IMR-90 (cell line): ENCODE measurements around the gene ATP5ME. TPM values are rescaled to one million over a fixed set of nuclear protein-coding genes. Genes with fewer than 3 reads are reported as not detected.

Source experiments
- ATAC-seq: fragments of 200-7000 bp; cut with Tn5 transposase; 2 replicates; pipeline ENCODE4 v1.9.1; 2020; ENCODE audit warnings: low read depth, mild to moderate bottlenecking, moderate library complexity
- BruUV-seq: library from RNA; stranded (reverse); fragments of 400-500 nt; replicated peaks from 2 replicates; lab custom pipeline; 2021; lab: Mats Ljungman, UMichigan
- CTCF ChIA-PET: fragments of 300-600 bp; formaldehyde crosslinking; extraction: SDS; loops from one replicate; lab custom pipeline; 2021; ENCODE audit warnings: antibody characterized with exemption; lab: Yijun Ruan, JAX
- POLR2A ChIA-PET: fragments of 300-600 bp; sonication (Branson Sonifier 250); formaldehyde crosslinking; loops from one replicate; lab custom pipeline; 2022; ENCODE audit warnings: antibody characterized with exemption; ENCODE audit not compliant: unreplicated experiment; lab: Charles Lee
- DNase-seq: peaks from one replicate; pipeline ENCODE4 v3.0.0; 2013
- H2AFZ ChIP-seq: replicated peaks from 2 replicates; pipeline ENCODE3; 2013; ENCODE audit warnings: low read length, mild to moderate bottlenecking; ENCODE audit not compliant: poor library complexity
- H2AK5ac ChIP-seq: 2 replicates; pipeline ENCODE4 v1.6.1; 2013; ENCODE audit warnings: low read depth, low read length, inconsistent platforms
- H2AK9ac ChIP-seq: replicated peaks from 2 replicates; pipeline ENCODE3; 2013; ENCODE audit warnings: mild to moderate bottlenecking, low read depth, low read length, moderate library complexity; ENCODE audit not compliant: poor library complexity
- H2BK120ac ChIP-seq: 2 replicates; pipeline ENCODE4 v1.6.1; 2013; ENCODE audit warnings: low read depth, low read length, inconsistent platforms
- H2BK15ac ChIP-seq: 3 replicates; pipeline ENCODE4 v1.6.1; 2013; ENCODE audit warnings: low read depth, low read length, inconsistent platforms
- H2BK20ac ChIP-seq: 2 replicates; pipeline ENCODE4 v1.6.1; 2013; ENCODE audit warnings: low read depth, mild to moderate bottlenecking, inconsistent platforms, low read length, moderate library complexity
- H2BK5ac ChIP-seq: 2 replicates; pipeline ENCODE4 v1.6.1; 2013; ENCODE audit warnings: mild to moderate bottlenecking, low read depth, low read length, inconsistent platforms; ENCODE audit not compliant: poor library complexity, severe bottlenecking
- H3K14ac ChIP-seq: replicated peaks from 2 replicates; pipeline ENCODE4 v1.6.1; 2013; ENCODE audit warnings: low read depth, low read length, inconsistent platforms
- H3K18ac ChIP-seq: 2 replicates; pipeline ENCODE4 v1.6.1; 2013; ENCODE audit warnings: low read depth, low read length, control low read depth
- H3K23ac ChIP-seq: 2 replicates; pipeline ENCODE4 v1.6.1; 2013; ENCODE audit warnings: low read depth, low read length, inconsistent platforms
- H3K27ac ChIP-seq: 2 replicates; pipeline ENCODE4 v1.5.1; 2013; ENCODE audit warnings: mild to moderate bottlenecking, control low read depth, low read length; ENCODE audit not compliant: insufficient read depth
- H3K27me3 ChIP-seq: 2 replicates; pipeline ENCODE4 v1.6.1; 2013; ENCODE audit warnings: low read length; ENCODE audit not compliant: control insufficient read depth, insufficient read depth
- H3K36me3 ChIP-seq: 2 replicates; pipeline ENCODE4 v1.6.1; 2013; ENCODE audit warnings: low read length, mixed read lengths; ENCODE audit not compliant: control insufficient read depth, insufficient read depth
- H3K4ac ChIP-seq: 2 replicates; pipeline ENCODE4 v1.6.1; 2013; ENCODE audit warnings: low read depth, low read length, inconsistent platforms
- H3K4me1 ChIP-seq: 2 replicates; pipeline ENCODE4 v1.6.1; 2013; ENCODE audit warnings: low read length, mixed read lengths; ENCODE audit not compliant: control insufficient read depth, insufficient read depth
- H3K4me2 ChIP-seq: 2 replicates; pipeline ENCODE4 v1.6.1; 2013; ENCODE audit warnings: low read depth, mild to moderate bottlenecking, control low read depth, low read length, moderate library complexity
- H3K4me3 ChIP-seq: 2 replicates; pipeline ENCODE4 v1.5.1; 2013; ENCODE audit warnings: low read depth, mild to moderate bottlenecking, control low read depth, low read length, moderate library complexity; ENCODE audit not compliant: insufficient read depth
- H3K56ac ChIP-seq: 2 replicates; pipeline ENCODE4 v1.6.1; 2013; ENCODE audit warnings: low read length, inconsistent platforms; ENCODE audit not compliant: insufficient read depth; ENCODE audit errors: extremely low read depth
- H3K79me1 ChIP-seq, 2 experiments: 2 replicates each; pipeline ENCODE4 v1.6.1; 2013; ENCODE audit warnings: low read length in 2 of 2, inconsistent platforms in 1 of 2, low read depth in 1 of 2
- H3K9ac ChIP-seq: 2 replicates; pipeline ENCODE4 v1.6.1; 2013; ENCODE audit warnings: low read depth, low read length, control low read depth
- H3K9me1 ChIP-seq: 2 replicates; pipeline ENCODE4 v1.6.1; 2013; ENCODE audit warnings: low read length, inconsistent platforms; ENCODE audit not compliant: insufficient read depth
- H3K9me3 ChIP-seq: 2 replicates; pipeline ENCODE4 v1.6.1; 2013; ENCODE audit warnings: low read length; ENCODE audit not compliant: control insufficient read depth, insufficient read depth
- H4K20me1 ChIP-seq: 2 replicates; pipeline ENCODE4 v1.6.1; 2013; ENCODE audit warnings: low read length, inconsistent platforms; ENCODE audit not compliant: insufficient read depth
- H4K5ac ChIP-seq: 2 replicates; pipeline ENCODE4 v1.6.1; 2013; ENCODE audit warnings: mild to moderate bottlenecking, low read depth, low read length, control low read depth
- H4K8ac ChIP-seq, 2 experiments: 2 replicates each; pipeline ENCODE4 v1.6.1; 2013; ENCODE audit warnings: low read depth in 2 of 2, low read length in 2 of 2, control low read depth in 1 of 2, inconsistent platforms in 1 of 2
- H4K91ac ChIP-seq: 2 replicates; pipeline ENCODE4 v1.6.1; 2013; ENCODE audit warnings: low read depth, low read length, inconsistent platforms; ENCODE audit not compliant: insufficient read depth
- ELK1 ChIP-seq: fragments of 150-350 bp; IDR thresholded peaks from 2 replicates; pipeline ENCODE4 v1.6.1; 2016; ENCODE audit warnings: low read depth, mild to moderate bottlenecking, low read length, moderate library complexity, borderline replicate concordance
- FOS ChIP-seq: fragments of 150-350 bp; IDR thresholded peaks from 2 replicates; pipeline ENCODE4 v1.6.1; 2016; ENCODE audit warnings: low read depth, low read length
- USF2 ChIP-seq: fragments of 150-350 bp; IDR thresholded peaks from 2 replicates; pipeline ENCODE4 v1.6.1; 2017; ENCODE audit warnings: mild to moderate bottlenecking, antibody characterized with exemption, low read length, low read depth
- WGBS, 2 experiments: methylation state at CpG; one replicate each; pipeline versions ENCODE4 v1.1.5 to v1.1.7; 2013; ENCODE audit warnings: missing lambda C conversion rate in 2 of 2; ENCODE audit not compliant: insufficient read length in 1 of 2; ENCODE audit errors: extremely low coverage in 2 of 2; 5-methylcytosine and 5-hydroxymethylcytosine counted together
- dilution Hi-C: fragments of 300-500 bp; cut with HindIII; formaldehyde crosslinking; loops from one replicate; pipeline ENCODE4 v1.14.3; 2018; ENCODE audit warnings: low sequenced_read_pairs; ENCODE audit not compliant: unreplicated experiment
- in situ Hi-C: fragments of 300-500 bp; cut with MboI; formaldehyde crosslinking; loops from 3 replicates; pipeline ENCODE4 v1.14.3; 2019; ENCODE audit warnings: low sequenced_read_pairs, inconsistent platforms, mixed read lengths
- intact Hi-C: fragments of 100-400 bp; cut with micrococcal nuclease; formaldehyde crosslinking; loops from 2 replicates; pipeline ENCODE4 v1.10.0; 2022
- polyA plus RNA-seq, 3 experiments: library from polyadenylated mRNA; depleted of rRNA; stranded (reverse); fragments of >200 nt; gene quantifications; 2 replicates each; pipeline ENCODE4 v1.2.3, GENCODE V29; 2012; ENCODE audit warnings: low replicate concordance in 1 of 3
- total RNA-seq: library from RNA; depleted of rRNA; stranded (reverse); fragments of >200 nt; gene quantifications from 2 replicates; pipeline ENCODE4 v1.2.3, GENCODE V29; 2012

ATP5ME gene
- total and polyA plus RNA-seq, 2 of the 4 experiments (the other 2 are of a cell fraction) = 39.3 to 603 TPM

GRCh38 chr4:633976-634598 is 40.0 kb downstream of the ATP5ME start:
- Histone ChIP-seq H2BK120ac (no peak overlapping the region), H2BK5ac (no peak overlapping the region), H3K18ac (no peak overlapping the region), H3K4me3 (no peak overlapping the region), H3K4me2 (no peak overlapping the region), H3K9ac (no peak overlapping the region), H4K5ac (no peak overlapping the region), H3K79me1 (no peaks in the 10 kb centered on the region), H3K36me3 (no peaks in the 10 kb centered on the region), H3K9me1 (no peaks in the 10 kb centered on the region), H2AK9ac (no peak overlapping the region), H3K9me3 (peaks cover 23% of the 10 kb centered on the region), H3K4ac (no peak overlapping the region), H3K23ac (no peak overlapping the region), H3K4me1 (no peaks in the 10 kb centered on the region), H2BK20ac (no peak overlapping the region), H3K14ac (no peak overlapping the region), H2AFZ (no peak overlapping the region), H4K20me1 (no peaks in the 10 kb centered on the region), H3K27ac (no peak overlapping the region), H4K91ac (no peak overlapping the region), H2BK15ac (no peak overlapping the region), H2AK5ac (no peak overlapping the region), H4K8ac (no peak overlapping the region), H3K56ac (no peak overlapping the region), H3K27me3 (no peaks in the 10 kb centered on the region)
- intact Hi-C loops (no loop called here), in situ Hi-C loops (no loop called here), dilution Hi-C loops (no loop called here)
- no peak for ATAC-seq
- CTCF ChIA-PET = no interaction called here
- 72% methylated on average over 11 of the region's 15 CpGs; no CpG with 5 or more reads in 1 of the 2 experiments for WGBS, 2 experiments
- no peak for DNase-seq
- BruUV-seq = no TSS peak
- POLR2A ChIA-PET = no interaction called here
- TF ChIP-seq USF2 (no peak), FOS (no peak), ELK1 (no peak)
